ENCODE results near the gene HMG20B.

DNA sequence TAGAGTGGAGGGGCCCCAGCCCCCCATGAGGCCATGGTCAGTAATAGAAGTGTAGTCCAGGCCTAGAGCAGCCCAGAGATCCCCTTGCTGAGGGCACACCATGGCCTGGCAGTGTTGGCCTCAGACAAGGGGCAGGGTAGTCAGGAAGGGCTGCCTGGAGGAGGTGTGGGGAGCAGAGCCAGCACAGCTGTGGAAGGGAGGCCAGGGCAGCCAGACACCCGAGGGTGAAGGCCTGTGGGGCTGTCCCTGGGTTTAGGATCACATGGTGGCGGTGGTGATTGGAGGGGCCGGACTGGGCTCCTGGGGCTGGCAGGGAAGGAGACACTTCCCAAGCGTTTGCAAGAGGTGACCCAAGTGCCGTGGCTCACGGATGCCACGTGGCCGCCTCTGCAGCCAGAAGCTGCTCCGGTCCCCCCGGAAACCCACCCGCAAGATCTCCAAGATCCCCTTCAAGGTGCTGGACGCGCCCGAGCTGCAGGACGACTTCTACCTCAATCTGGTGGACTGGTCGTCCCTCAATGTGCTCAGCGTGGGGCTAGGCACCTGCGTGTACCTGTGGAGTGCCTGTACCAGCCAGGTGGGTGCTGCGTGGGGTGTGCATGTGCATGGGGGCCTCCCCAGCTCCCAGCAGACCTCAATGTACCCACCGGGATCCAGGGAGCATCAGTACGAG lies 45.4 kb upstream of the HMG20B start:
- TF ChIP-seq, protein P1, sequence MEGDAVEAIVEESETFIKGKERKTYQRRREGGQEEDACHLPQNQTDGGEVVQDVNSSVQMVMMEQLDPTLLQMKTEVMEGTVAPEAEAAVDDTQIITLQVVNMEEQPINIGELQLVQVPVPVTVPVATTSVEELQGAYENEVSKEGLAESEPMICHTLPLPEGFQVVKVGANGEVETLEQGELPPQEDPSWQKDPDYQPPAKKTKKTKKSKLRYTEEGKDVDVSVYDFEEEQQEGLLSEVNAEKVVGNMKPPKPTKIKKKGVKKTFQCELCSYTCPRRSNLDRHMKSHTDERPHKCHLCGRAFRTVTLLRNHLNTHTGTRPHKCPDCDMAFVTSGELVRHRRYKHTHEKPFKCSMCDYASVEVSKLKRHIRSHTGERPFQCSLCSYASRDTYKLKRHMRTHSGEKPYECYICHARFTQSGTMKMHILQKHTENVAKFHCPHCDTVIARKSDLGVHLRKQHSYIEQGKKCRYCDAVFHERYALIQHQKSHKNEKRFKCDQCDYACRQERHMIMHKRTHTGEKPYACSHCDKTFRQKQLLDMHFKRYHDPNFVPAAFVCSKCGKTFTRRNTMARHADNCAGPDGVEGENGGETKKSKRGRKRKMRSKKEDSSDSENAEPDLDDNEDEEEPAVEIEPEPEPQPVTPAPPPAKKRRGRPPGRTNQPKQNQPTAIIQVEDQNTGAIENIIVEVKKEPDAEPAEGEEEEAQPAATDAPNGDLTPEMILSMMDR (IDR thresholded peaks at IDR 0.05) = no peak
- TF ChIP-seq POLR2AphosphoS5 (IDR thresholded peaks at IDR 0.05) = no peak

Measured in stomach (tissue), 4 donors.